ENCODE data around the gene ZC3H13.

ZC3H13 gene, protein sequence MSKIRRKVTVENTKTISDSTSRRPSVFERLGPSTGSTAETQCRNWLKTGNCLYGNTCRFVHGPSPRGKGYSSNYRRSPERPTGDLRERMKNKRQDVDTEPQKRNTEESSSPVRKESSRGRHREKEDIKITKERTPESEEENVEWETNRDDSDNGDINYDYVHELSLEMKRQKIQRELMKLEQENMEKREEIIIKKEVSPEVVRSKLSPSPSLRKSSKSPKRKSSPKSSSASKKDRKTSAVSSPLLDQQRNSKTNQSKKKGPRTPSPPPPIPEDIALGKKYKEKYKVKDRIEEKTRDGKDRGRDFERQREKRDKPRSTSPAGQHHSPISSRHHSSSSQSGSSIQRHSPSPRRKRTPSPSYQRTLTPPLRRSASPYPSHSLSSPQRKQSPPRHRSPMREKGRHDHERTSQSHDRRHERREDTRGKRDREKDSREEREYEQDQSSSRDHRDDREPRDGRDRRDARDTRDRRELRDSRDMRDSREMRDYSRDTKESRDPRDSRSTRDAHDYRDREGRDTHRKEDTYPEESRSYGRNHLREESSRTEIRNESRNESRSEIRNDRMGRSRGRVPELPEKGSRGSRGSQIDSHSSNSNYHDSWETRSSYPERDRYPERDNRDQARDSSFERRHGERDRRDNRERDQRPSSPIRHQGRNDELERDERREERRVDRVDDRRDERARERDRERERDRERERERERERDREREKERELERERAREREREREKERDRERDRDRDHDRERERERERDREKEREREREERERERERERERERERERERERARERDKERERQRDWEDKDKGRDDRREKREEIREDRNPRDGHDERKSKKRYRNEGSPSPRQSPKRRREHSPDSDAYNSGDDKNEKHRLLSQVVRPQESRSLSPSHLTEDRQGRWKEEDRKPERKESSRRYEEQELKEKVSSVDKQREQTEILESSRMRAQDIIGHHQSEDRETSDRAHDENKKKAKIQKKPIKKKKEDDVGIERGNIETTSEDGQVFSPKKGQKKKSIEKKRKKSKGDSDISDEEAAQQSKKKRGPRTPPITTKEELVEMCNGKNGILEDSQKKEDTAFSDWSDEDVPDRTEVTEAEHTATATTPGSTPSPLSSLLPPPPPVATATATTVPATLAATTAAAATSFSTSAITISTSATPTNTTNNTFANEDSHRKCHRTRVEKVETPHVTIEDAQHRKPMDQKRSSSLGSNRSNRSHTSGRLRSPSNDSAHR (N-terminal part only)

DNA sequence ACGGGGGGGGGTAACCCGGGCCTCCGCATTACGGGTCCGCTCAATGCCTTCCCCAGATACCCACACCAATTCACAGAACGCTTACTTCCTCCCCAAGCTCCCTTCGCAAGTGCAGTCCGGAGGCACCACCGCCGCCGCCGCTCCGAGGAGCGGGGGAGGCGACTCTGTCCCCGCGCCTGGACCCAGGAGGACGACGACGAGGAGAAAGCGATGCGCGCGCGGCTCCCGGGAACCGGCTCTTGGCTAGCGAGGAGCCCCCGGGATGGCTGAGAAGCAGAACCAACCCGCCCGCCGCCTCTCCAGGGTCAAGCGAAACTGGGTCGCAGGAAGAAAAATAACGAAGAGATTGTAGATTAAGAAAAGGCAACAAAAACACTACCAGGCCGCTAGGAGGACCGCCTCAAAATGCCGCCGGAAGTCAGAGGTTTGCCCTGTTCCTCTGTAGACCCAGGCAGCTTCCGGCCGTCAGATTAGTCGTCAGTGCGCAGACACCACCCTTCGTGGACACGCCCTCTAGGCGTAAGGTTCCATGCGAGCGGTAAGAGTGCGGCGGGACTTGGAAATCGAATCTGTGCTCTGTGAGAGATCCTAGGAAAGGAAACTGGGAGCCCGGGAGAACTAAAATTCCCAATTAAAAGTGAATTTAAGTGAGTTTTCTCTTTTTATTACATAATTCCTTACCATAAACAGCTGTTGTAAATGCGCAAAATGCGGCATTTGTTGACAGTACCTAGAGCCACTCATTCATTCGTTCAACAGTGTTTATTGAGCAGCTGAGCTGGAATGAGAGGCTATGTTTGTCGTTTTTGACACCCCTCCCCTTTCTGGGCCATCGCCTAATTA is at the start of gene ZC3H13:
Gene ZC3H13 (minus strand): TSS at position 428 of the 843 bp plus-strand sequence. CDS start 7,239 bp downstream, outside the sequence.
- peak; percentile 90 for DNase-seq

DNA sequence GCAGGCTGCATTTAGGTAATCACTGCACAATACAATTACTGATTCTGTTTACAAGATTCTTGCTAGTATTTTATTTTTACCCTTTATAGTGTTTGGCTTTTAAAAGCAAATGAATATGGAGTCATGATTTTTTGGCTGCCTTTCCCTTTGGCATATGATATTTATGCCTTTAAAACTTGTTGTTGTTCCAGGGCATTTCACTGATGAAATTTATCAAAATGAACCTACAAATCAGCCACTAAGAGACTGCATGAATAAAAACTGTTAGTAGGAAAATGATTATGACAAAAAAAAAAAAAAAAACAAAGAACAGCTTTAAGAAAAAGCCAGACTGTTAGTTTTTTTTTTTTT is 49.7 kb upstream of the ZC3H13 start:
- no peak for DNase-seq

DNA sequence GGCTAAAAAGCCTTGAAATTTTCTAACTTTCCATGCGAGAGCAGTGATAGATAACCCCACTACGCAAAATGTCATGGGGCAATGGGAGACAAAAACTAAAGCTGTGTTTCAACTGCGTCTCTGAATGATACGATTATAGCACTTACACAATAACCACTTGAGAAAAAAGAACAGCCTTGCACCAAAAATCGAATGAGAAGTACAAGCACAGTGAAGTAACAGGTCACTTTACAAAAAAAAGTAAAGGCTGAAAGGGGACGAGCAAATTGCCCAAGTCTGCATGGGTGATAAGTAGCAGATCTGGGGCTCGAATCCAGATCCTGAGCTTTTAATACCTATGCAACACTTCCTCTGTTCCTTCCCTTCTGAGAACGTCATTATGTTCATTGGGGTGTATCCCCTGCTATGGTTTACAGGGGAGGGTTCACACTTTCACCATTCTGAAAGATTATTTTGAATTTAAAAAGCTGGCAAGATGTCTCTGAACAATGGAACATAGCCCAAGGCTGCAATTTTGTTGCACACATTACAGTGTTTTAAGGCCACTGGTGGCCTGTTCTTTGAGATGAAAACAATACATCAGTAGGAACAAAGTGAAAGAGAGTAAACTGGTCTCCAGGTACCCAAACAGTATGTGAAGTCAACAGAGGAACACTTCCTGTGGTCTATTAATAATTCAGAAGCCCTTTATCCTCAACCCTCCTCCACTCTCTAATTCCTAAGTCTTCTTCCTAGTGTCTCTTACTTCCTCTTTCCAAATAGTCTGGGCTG is 49.1 kb upstream of the ZC3H13 start:
- DNase-seq, result no peak

DNA sequence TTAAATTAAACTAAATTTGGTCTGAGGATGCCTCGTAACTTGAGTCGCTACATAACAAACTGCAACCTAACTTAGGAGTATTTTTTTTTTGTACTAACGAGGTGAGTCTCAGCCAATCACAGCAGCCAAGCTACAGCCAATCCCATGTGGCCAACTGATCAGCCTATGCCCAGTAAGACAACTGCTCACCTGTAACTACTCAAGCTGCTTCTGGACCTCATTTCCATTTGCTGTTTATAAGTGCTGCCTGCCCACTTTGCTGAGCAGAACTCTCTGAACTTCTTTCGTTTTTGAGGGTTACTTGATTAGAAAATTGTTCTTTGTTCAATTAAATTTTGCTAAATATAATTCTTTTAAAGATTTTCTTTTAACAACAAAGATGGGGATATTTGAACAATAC is 48.5 kb upstream of the ZC3H13 start:
- DNase-seq, result no peak

DNA sequence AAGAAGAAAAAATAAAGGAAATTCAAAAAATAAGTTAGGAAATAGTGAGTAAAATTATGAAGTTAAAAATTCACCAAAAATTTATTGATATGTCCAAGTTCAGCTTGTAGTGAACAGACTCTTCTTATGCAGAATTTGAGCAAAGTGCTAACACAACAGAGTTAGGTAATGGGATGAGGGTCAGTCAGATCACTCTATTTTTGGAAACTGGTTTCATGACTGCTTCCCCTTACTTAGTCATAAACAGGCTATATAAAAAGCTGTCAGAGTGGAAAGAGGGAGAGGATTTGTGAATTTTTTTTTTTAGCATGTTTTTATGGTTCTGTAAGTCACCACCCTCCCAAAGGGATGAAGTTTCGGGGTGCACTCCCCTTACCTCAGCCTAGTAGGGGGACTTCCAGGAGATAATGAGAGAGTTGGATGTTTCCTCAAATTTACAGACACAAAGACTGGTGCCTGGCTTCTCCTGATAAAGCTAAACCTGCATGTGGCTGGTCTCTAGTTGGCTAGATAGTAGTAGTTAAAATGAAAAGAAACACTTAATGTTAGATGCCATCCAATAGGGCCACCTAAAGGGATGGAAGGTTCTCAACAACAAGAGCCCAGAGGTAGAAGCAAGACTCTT is 47.8 kb upstream of the ZC3H13 start:
- no peak for DNase-seq

DNA sequence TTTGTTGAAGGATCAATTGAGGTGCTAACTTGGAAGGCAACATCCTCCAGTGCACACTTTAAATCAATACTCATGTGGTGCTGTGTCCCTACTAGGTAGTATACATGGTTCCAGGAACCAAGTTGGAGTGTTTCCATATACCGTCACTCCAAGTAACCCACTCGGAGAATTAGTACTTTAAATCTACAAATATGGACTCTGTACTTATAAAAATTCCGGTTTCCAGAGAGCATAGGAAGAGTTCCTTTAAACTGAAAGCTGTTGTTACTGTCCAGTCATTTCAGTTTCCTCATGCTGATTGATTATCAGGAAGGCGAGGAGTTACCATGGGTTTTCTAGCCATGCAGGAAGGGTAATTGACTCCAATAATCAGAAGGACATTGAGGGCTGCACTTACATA is 45.1 kb upstream of the ZC3H13 start:
- DNase-seq, result no peak

DNA sequence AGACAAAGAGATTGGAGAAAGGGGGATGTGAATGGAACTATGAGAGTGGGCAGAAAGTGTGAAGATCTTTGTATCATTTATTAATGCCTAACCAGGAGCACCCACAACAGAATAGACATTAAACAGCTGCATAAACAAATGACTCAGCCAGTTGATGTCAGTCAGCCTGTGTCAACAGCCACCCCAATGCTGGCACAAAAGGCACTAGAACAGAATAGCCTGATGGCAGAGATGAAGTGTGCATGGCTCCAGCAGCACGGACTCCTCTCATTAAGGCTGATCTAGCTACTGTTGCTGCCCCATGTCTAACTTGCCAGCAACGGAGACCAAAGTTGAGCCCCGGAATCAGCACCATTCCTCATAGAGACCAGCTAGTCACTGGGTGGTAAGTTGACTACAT is 44.5 kb upstream of the ZC3H13 start:
- no peak for DNase-seq

DNA sequence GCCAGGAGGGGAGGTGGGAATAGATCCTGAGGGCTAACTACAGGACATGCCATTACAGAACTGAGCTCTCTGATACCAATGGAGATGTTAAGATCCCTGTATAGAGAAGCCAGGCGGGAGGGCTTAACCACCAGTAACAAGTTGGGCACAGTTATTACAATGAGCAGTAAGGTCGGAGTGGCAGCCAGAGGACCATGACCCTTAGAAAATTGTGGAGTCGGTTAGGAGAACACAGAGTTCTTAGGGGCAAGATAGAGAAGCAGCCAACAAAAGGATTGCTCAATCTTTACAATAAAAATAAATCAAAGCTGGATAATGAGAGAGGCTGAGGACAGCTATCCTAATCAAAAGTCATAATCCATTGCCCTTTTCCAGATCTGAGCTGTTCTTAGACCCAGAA is 41.9 kb upstream of the ZC3H13 start:
- no peak for DNase-seq

DNA sequence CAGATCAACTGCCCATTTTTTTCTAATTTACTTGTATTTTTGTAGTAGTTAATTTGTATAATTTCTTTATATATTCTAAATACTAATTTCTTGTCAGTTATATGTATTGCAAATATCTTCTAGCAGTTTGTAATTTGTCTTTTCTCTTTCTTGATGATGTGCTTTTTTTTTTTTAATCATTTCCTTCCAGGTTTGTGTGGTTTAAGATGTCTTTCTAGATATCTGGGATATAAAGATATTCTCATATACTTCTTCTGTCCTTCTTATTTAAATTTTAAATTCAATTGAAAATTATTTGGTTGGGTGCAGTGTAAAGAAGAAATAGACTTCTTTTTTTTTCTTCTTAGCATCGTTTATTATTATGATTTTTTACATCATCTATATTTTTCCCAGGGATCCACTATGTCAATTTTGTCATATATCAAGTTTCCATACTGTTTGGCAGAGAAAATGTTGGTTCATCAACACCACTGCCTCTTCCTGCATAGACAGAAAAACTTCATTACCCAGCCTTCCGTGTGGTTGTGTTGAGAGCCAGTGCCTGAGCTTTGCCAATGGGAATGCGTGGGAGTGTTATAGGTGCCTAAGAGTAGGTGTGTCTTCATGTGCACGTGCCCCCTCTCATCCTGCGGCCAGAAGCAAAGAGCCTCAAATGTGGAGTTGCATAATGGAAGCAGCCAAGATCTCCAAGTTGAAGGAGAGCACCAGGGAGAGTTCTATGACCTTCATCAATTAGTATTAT is 36.4 kb upstream of the ZC3H13 start:
- no peak for DNase-seq

DNA sequence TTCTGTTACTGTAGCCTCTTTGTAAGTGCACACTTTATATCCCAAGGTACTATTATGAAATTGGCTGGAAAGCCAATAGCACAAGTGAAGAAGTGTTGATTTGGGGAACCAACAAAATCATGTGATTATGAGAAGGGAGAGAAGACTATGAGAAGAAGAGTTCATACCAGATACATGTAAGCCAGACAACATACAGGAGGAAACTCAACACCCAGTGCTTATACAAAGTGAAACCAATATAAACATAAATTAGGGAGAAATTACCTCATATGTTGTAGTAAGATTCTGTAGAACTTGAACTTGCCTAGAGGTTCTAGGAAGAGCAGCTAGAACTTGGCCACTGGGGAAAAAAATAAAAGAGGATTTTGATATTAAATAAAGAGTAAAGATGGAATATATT is 34.9 kb upstream of the ZC3H13 start:
- no peak for DNase-seq

DNA sequence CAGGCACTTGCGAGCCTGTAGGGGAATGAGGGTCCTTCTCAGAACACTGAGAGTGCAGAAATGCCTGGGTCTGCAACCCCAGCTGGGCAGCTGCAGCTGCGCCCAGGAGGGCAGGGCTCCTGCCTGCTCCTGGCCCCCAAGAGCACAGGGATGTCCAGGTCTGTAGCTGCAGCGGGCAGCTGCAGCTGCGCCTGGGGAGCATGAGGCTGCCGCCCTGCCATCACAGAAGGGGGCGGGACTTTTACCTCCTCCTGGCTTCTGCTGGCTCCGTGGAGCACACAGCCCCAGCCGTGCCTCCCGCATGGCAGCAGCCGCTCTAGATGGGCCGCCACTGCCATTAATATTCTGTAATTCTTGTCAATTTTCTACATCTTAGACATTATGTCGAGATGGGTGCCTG is 34.4 kb upstream of the ZC3H13 start:
- no peak for DNase-seq

DNA sequence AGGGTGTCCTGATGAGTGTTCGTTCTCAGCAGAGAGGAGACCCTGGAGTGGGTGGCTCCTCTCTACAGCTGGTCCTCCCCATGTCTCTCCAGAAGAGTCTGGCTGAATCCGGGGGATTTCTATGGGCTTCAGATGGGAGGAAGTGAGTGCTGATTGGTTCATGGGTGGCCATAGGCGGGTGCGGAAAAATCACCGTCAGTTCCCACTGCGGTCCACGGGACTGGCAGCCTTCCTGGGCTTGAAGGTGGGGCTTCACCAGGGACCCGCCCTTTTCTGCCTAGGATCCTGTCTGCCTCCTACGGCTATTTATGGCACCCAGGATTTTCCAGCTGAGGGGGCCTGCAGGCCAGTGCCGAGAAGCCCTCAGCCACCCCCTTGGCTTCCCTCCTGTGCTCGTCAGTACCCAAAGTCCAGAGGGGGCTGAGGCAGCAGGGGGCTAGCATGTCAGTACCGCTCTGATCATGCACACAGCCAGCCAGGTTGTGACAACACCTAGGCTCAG is 33.9 kb upstream of the ZC3H13 start:
- DNase-seq, result no peak

DNA sequence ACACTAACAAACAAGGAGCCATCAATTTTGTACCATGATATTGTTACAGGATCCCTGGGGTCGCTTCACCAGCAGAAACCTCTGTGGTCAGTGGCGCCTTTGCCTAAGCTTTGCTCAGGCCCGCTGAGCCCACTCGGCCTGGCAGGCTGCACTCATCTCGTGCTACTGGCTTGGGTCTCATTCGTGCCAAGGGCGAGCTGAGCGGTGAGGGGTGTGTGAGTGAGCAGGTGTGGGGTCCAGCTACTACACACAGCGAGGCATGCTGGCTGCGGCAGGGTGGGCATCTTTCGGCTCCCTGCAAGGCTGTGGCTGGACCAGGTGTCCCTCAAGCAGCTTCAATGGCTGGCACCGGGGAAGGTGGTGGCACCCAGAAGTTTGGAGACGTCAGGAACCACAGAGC is 33.2 kb upstream of the ZC3H13 start:
- DNase-seq, result no peak

DNA sequence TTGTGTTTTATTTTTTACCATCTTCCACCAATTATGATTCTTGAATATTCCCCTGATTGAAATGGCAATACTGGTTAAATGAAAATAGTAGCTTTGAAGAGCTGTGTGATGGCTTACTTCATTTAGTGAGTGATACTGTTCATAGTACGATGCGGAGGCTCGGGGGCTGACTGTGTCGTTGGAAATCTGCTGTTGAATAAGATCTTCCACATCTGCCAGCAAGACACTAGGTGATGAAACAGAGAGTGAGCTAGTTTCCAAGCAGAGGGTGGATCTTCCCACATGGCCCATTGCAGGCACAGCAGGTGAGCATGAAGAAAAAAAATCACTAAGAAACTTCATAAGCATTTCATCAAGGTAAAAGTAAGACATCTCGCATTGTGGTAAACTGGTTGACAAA is 29.8 kb upstream of the ZC3H13 start:
- no peak for DNase-seq

DNA sequence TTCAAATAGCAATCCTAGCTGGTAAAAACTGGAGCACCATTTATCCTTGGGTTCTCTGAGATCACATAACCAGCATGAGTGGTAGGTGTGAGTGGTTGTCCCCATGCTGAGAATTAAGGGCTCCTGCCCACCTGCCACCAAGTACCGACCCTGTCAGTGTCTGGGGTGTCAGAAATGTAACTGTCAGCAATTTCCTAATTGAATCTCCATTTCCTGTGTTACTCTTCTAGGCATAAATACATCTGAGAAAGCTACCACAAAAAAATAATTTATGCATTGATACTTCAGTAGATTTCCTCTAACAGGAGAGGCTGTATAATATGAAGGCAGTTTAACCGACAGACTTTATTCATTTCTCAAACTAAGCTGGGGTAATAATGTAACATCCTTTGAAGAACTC is 27.2 kb upstream of the ZC3H13 start:
- no peak for DNase-seq

DNA sequence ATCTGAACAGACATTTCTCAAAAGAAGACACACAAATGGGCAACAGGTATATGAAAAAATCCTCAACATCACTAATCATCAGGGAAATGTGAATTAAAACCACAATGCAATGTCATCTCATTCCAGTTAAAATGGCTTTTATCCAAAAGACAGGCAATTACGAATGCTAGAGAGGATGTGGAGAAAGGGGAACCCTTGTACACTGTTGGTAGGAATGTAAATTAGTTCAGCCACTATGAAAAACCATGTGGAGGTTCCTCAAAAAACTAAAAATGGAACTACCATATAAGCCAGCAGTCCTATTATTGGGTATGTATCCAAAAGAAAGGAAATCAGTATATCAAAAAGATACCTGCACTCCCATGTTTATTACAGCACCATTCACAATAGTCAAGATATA is 24.7 kb upstream of the ZC3H13 start:
- DNase-seq, result no peak

DNA sequence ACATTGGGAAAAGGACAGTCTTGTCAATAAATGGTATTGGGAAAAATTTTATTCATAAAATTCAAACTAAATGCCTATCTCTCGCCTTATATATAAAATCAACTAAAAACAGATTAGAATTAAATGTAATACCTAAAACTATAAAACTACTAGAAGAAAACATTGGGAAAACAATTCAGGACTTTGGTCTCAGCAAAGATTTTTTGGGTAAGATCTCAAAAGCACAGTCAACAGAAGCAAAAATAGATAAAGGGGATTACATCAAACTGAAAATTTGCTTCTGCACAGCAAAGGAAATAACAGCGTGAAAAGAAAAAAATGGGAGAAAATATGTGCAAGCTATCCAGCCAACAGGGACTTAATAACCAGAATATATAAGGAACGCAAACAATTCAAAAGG is 24.3 kb upstream of the ZC3H13 start:
- DNase-seq, result no peak

DNA sequence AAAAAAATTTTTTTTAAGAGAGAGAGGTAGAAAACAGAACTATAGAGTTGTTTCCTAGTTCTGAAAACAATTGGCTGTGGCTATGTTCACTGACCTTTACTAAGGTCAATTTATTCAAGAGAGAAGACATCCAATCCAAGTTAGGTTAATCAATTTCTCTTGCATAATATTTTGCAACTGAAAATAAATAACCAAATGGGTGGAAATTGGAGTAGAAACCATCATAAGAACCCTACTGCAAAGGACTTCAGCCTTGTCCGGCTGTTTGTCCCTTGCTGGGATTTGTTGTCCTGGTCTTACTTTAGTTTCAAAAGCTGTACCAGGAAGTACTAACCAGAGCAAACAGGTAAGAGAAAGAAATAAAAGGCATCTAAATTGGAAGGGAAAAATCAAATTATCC is 23.3 kb upstream of the ZC3H13 start:
- DNase-seq, result no peak

DNA sequence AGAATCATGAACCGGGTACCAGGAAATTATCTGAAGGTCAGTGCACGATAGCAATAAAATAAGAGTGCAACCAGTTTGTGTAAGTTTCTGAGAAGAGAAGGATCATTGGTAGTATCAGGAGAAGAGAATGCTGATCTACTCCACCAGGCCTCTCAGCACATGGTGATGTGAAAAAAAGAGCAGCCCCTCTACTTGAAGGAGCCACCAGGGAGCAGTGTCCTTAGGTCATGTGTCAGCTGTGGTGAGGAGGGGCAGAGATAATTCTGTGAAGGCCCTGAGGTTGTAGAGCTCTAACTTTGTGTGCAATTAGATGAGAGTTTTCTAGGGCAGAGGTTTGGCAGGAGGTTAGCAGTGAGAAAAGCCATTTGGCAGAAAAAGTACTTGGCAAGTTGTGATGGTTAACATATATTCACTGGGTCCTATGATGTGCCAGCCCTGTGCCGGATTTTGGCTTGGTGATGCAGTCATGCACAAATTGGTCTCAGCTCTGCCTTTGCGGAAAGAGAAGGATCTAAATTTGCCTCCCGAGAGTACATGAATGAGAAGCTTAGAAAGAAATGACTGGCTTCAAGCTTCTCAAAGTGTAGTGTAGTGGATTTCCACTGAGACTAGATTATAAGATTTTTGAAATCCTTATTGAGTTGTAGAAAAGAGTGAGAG is 19.2 kb upstream of the ZC3H13 start:
- no peak for DNase-seq

DNA sequence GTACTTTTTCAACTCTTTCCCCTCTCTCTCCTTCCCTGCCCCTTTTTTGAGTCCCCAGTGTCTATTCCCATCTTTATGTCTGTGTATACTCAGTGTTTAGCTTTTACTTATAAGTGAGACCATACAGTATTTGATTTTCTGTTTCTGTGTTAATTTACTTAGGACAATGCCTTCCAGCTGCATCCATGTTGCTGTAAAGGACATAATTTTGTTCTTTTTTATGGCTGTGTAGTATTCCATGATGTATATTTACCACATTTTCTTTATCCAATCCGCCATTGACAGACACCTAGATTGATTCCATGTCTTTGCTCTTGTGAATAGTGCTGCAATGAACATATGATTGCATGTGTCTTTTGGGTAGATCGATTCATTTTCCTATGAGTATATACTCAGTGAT is 10.7 kb upstream of the ZC3H13 start:
- no peak for DNase-seq
